Progenitor cell of endocrine pancreas (in vitro differentiated cells): Measurements from ENCODE around the gene MKNK1. TPM values are rescaled to one million over a fixed set of nuclear protein-coding genes. Genes with fewer than 3 reads are reported as not detected.

ENCODE experiments used
- DNase-seq: peaks from one replicate; pipeline ENCODE4 v3.0.0; 2021; ENCODE audit warnings: low spot score; ENCODE audit not compliant: unreplicated experiment
- H3K27ac Mint-ChIP-seq: 2 replicates; pipeline ENCODE4 v1.8.0; 2021; ENCODE audit warnings: mild to moderate bottlenecking, moderate library complexity, mixed read lengths
- H3K27me3 Mint-ChIP-seq: 2 replicates; pipeline ENCODE4 v1.8.0; 2021; ENCODE audit warnings: mixed read lengths
- H3K36me3 Mint-ChIP-seq: 2 replicates; pipeline ENCODE4 v1.8.0; 2022; ENCODE audit warnings: mixed read lengths; ENCODE audit not compliant: insufficient read depth
- H3K4me1 Mint-ChIP-seq: 2 replicates; pipeline ENCODE4 v1.8.0; 2021; ENCODE audit warnings: low read depth, mixed read lengths
- H3K4me3 Mint-ChIP-seq: 2 replicates; pipeline ENCODE4 v1.8.0; 2021; ENCODE audit warnings: low read depth, mild to moderate bottlenecking, moderate library complexity, mixed read lengths
- H3K9me3 Mint-ChIP-seq: 2 replicates; pipeline ENCODE4 v1.8.0; 2021; ENCODE audit warnings: low read depth, mixed read lengths
- CTCF ChIP-seq: fragments of 200-600 bp; sonication (generic); IDR thresholded peaks from one replicate; pipeline ENCODE4 v1.5.0; 2021; ENCODE audit warnings: antibody characterized with exemption, mild to moderate bottlenecking; ENCODE audit not compliant: unreplicated experiment
- total RNA-seq: library from RNA; stranded (reverse); gene quantifications from 2 replicates; pipeline ENCODE4 v1.2.1, GENCODE V29; 2021

The MKNK1 gene
- total RNA-seq, 1 donor from 2014 or later: 29.3 TPM

GRCh38 chr1:46601257-46602007 is 2.6 kb downstream of the MKNK1 start:
- Mint-ChIP-seq H3K27ac (peak overlapping the region; percentile 57), H3K4me3 (peak overlapping the region; percentile 48)
- TF ChIP-seq CTCF: no peak

GRCh38 chr1:46599059-46599970 is 4.8 kb downstream of the MKNK1 start:
- H3K36me3 Mint-ChIP-seq: no peaks in the 10 kb centered on the region
- H3K9me3 Mint-ChIP-seq: no peaks in the 10 kb centered on the region
- no peak for DNase-seq
- no peak for TF ChIP-seq CTCF
- no peak overlapping the region for H3K27ac Mint-ChIP-seq
- peaks cover 21% of the 10 kb centered on the region for H3K4me1 Mint-ChIP-seq
- no peak overlapping the region for H3K4me3 Mint-ChIP-seq
- no peaks in the 10 kb centered on the region for H3K27me3 Mint-ChIP-seq

More at GRCh38 chr1:46601257-46602007, 2.6 kb downstream of the MKNK1 start:
- Mint-ChIP-seq H3K36me3 (no peaks in the 10 kb centered on the region), H3K27me3 (no peaks in the 10 kb centered on the region), H3K4me1 (peaks cover 26% of the 10 kb centered on the region), H3K9me3 (no peaks in the 10 kb centered on the region)
- no peak for DNase-seq

GRCh38 chr1:46596846-46597245 is 7.2 kb downstream of the MKNK1 start:
- Mint-ChIP-seq H3K27me3 (no peaks in the 10 kb centered on the region), H3K4me1 (peaks cover 14% of the 10 kb centered on the region), H3K36me3 (peaks cover 8% of the 10 kb centered on the region), H3K9me3 (no peaks in the 10 kb centered on the region), H3K27ac (no peak overlapping the region), H3K4me3 (no peak overlapping the region)
- DNase-seq: no peak
- TF ChIP-seq CTCF: no peak

GRCh38 chr1:46596036-46596435 is 8.0 kb downstream of the MKNK1 start:
- Mint-ChIP-seq H3K9me3 (no peaks in the 10 kb centered on the region), H3K27ac (no peak overlapping the region)

More at GRCh38 chr1:46596036-46596435, 8.0 kb downstream of the MKNK1 start:
- Mint-ChIP-seq H3K27me3 (no peaks in the 10 kb centered on the region), H3K4me1 (peaks cover 6% of the 10 kb centered on the region), H3K36me3 (peaks cover 8% of the 10 kb centered on the region), H3K4me3 (no peak overlapping the region)
- no peak for DNase-seq
- no peak for TF ChIP-seq CTCF
